Left ventricle myocardium superior (tissue), 1 donor: ENCODE measurements around the gene RNF207. TPM values are rescaled to one million over a fixed set of nuclear protein-coding genes. Genes with fewer than 3 reads are reported as not detected.

Experiments used
- ATAC-seq: fragments of 200-7000 bp; cut with Tn5 transposase; one replicate; pipeline ENCODE4 v1.9.1; 2020; ENCODE audit warnings: mild to moderate bottlenecking, moderate library complexity
- DNase-seq: peaks from one replicate; pipeline ENCODE4 v3.0.0-alpha.2; 2020
- intact Hi-C: fragments of 100-400 bp; cut with micrococcal nuclease; formaldehyde crosslinking; loops from one replicate; pipeline ENCODE4 v1.11.0; 2022
- total RNA-seq: library from RNA; stranded (reverse); fragmentation: NEBNext Ultra II Directional; extraction: Animal tissue kit (Norgen Biotek cat#: 25700); gene quantifications from one replicate; pipeline ENCODE4 v1.2.1, GENCODE V29; 2021
- donor health status: DM: no; HTN: yes; CAD: no; lungs with severe emphysema.

The RNF207 gene
- total RNA-seq, 1 donor from 2014 or later: 82.3 TPM

GRCh38 chr1:6220236-6220635 lies 14.3 kb downstream of the RNF207 start:
- DNase-seq: no peak
- intact Hi-C loops: no loop called here
- no peak for ATAC-seq

DNA sequence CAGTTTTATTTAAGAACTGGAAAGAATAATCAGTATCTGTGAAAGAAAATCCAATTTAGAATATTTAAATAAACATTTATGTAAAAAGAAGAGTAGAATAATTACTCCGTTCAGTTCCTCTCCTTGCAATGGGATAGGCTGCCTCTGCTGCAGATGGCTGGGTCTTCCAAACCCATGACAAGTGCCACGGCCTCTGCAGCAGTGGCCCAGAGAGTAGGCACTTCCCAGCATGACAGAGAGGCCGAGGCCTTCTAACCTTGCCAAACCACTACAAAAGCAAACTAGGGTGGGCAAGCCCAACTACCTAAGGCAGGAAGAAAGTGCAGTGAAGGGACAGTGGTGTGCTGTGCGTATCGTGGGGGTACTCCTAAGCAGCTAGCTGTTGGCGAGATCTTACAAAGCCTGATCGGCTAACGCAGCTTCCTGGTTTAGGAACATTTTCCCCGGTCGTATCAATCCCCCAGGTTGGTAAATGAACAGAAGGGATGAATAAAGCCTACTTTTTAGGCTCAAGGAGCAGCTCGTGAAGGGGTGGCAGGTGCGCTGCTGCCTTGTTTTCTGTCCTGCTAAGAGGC lies 15.4 kb downstream of the RNF207 start:
- intact Hi-C loops: no loop called here
- DNase-seq: no peak
- no peak for ATAC-seq

GRCh38 chr1:6222636-6223035 lies 16.7 kb downstream of the RNF207 start:
- intact Hi-C loops: no loop called here
- DNase-seq: peak; percentile 74
- ATAC-seq: peak; percentile 75

DNA sequence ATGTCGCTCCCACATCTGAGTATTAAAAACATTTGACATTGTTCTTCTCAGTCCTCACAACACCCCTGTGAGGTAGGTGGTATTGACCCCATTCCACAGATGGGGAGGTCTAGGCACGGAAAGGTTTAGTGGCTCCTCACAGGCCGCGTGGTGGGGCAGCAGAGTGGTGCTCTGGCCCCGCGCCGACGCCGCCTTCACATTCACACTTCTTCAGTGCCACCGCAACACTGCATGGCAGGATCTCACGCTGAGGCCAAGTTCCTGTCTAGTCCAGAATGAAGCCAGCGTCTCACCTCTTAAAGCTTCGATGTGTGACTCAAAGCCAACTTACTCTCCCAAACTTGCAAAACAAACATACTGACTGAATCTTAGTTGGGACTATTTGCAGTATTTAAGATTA lies 17.7 kb downstream of the RNF207 start:
- intact Hi-C loops: no loop called here
- DNase-seq (peak; percentile 77), ATAC-seq (peak; percentile 81)

DNA sequence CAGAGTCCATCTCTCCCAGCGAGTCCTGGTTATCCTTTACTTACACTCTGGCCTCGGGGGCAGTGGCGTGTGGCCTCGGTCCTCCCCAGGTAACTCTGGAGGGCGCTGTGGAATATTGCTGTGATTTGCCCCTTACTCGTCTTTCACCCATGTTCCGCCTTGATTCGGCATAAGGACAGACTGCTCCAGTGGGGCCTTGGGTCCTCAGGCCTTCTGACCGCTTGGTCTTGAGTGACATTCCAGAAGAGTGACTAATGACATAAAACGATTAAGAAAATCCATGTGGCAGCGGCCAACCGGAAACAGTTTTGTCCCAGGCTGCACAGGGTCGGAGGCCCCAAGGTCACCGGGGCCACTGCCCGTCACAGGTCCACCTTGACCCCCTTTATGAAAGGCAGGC lies 18.8 kb downstream of the RNF207 start:
- DNase-seq (no peak), ATAC-seq (no peak)
- intact Hi-C loops: no loop called here

- no peak for ATAC-seq
- intact Hi-C loops: no loop called here
Observed at GRCh38 chr1:6225651-6226050, 19.7 kb downstream of the RNF207 start.

DNA sequence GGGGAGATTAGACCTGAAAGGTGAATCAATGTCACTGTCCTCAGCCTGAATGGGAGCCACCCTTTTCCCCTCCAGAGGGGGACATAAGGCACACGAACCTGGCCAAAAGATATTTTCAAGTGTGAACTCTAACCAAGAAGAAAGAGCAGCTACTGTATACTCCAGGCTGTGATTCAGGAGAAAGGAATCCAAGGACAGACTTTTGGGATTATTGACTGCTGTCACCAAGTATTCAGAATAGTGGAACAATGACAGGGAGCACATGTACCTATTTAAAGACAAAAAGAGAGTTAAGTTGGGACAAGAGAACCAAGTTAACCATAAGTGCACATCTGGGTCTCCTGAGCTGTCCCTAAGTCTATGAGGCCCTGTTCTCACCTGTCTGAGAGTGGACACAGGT lies 27.5 kb downstream of the RNF207 start:
- ATAC-seq: no peak
- DNase-seq: no peak
- intact Hi-C loops: no loop called here

More at GRCh38 chr1:6225651-6226050, 19.7 kb downstream of the RNF207 start:
- no peak for DNase-seq

DNA sequence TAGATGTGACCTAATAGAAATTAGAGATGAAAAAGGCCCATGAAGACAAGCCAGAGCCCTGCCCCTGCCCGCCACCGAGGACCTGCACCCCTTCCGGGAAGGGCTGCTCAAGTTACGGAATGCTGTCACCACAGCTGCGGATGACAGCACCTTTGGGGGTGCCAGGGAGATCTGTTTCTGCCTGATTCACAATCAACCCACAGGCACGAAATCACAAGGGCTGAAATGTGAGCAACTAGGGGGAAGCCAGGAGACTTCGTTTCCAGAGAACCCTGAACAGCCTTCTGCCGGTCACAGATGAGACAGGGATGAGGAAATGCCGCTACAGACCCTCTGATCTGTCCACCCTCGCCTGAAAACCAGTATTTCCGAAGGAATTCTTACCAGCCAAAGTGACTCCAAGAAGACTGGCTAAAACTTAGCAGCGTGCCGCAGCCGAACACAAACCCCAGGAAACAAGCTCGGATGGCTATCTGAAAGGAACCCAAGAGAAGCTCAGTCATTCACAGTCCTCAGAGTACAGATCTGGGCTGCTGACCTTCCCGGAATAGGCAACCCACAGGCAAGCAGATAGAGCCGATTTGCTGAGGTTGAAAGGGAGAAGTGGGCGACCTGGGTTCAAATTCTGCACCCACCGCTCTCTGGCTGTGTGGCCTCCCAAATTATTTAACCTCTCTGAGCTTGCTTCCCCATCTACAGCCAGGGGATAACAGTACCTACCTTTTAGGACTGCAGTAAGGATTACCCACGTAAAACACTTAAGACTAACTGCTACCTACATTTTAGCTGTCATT lies 28.8 kb downstream of the RNF207 start:
- ATAC-seq (no peak), DNase-seq (no peak)
- intact Hi-C loops: no loop called here

GRCh38 chr1:6235296-6235677 lies 29.4 kb downstream of the RNF207 start:
- intact Hi-C loops: no loop called here
- ATAC-seq (peak; percentile 2), DNase-seq (no peak)

DNA sequence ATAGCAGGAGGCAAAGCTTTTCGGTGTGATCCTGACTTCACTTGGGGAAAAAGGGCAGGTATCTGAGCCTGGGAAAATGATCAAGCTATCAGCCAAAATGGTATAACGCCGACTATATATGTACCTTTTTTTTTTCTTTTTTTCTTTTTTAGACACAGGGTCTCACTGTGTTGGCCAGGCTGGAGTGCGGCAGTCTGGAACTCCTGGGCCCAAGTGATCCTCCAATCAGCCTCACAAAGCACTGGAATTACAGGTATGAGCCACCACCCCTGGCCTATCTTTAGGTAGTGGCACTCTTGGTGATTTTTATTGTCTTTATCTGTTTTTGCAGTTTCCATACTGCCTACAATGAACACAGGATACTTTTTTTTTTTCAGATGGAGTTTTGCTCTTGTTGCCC lies 31.2 kb downstream of the RNF207 start:
- intact Hi-C loops: no loop called here
- DNase-seq (no peak), ATAC-seq (no peak)

GRCh38 chr1:6239213-6239752 lies 33.4 kb downstream of the RNF207 start:
- intact Hi-C loops: no loop called here
- DNase-seq: no peak
- ATAC-seq: no peak

- intact Hi-C loops: loop anchor here (10.0 kb wide), 1 partner anchor 105 kb away; no protein-coding TSS in a partner anchor
- DNase-seq: no peak
Observed at GRCh38 chr1:6239950-6240768, 34.2 kb downstream of the RNF207 start.

DNA sequence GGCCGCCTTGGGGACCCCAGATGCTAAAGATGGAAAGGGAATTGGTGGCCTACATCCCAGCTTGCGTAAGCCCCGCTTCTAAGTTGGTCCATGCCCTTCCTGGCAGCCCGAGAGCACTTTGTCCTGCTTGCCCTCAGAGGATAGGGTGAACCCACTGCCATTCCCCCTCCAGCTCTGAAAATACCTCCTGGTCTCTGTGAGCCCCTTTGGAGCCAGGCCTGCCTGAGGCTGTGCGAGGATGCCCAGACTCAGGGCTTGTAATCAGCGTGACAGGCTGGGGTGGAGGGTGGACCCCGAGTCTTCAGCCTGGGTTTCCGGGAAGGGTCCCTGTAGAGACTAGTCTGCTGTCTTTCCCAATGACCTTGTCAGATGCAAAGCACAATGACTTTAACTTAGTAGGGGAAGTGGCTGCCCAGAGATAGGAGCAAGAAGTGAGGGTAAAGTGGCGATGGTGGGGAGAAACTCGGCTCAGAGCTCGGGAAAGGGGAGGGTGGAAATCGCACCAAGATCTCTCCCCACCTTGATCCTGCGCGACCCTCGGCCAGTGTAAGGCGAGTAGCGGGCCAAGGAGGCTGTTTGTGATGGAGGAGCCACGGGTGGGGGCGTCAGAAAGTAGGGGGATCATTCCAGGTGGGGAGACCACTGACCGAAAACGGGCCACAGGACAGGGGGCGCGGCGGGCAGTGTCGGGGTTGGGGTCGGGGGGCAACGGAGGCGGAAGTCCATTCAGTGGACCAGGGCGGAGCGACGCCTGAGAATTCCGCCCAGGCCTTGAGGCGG lies 35.4 kb downstream of the RNF207 start:
- ATAC-seq (no peak), DNase-seq (no peak)
- intact Hi-C loops: loop anchor here (10.0 kb wide), 1 partner anchor 104 kb away; no protein-coding TSS in a partner anchor

More at GRCh38 chr1:6239950-6240768, 34.2 kb downstream of the RNF207 start:
- no peak for ATAC-seq

GRCh38 chr1:6241887-6242740 lies 36.2 kb downstream of the RNF207 start:
- ATAC-seq (no peak), DNase-seq (peak; percentile 61)
- intact Hi-C loops: loop anchor here (10.0 kb wide), 1 partner anchor 103 kb away; no protein-coding TSS in a partner anchor

GRCh38 chr1:6243053-6243834 lies 37.3 kb downstream of the RNF207 start:
- intact Hi-C loops: loop anchor here (10.0 kb wide), 1 partner anchor 102 kb away; no protein-coding TSS in a partner anchor
- ATAC-seq: no peak
- DNase-seq: no peak

GRCh38 chr1:6243993-6244392 lies 38.1 kb downstream of the RNF207 start, which contains the start of gene HES3:
TSS of gene HES3 (plus strand) at chr1:6244179. CDS start at chr1:6244366, 187 bp downstream.
- intact Hi-C loops: loop anchor here (10.0 kb wide), 1 partner anchor 101 kb away; no protein-coding TSS in a partner anchor
- no peak for DNase-seq
- ATAC-seq: no peak
